Right lobe of liver (tissue), 6 donors: Measurements from ENCODE around the gene RSU1. TPM values are rescaled to one million over a fixed set of nuclear protein-coding genes. Genes with fewer than 3 reads are reported as not detected.

Experiments
- ATAC-seq, 4 donors: fragments of 200-7000 bp; cut with Tn5 transposase; one replicate each; pipeline ENCODE4 v1.9.1; 2020; ENCODE audit warnings: mild to moderate bottlenecking in 4 of 4, moderate library complexity in 4 of 4
- DNase-seq, 3 donors: peaks; one replicate each; pipeline ENCODE4 v3.0.0-alpha.2; 2020
- H3K27ac ChIP-seq, 3 donors: fragments of 200-600 bp; one replicate each; pipeline ENCODE4 v1.8.0; 2022
- H3K27me3 ChIP-seq, 2 donors: fragments of 200-600 bp; one replicate each; pipeline ENCODE4 v1.8.0; 2022
- H3K36me3 ChIP-seq, 4 donors: fragments of 200-600 bp; sonication (generic) in 1 of 4; one replicate each; pipeline versions ENCODE4 v1.5.1 to v1.8.0; 2017 to 2022; ENCODE audit warnings: control low read depth in 1 of 4
- H3K4me1 ChIP-seq, 4 donors: fragments of 200-600 bp; sonication (generic) in 1 of 4; one replicate each; pipeline versions ENCODE4 v1.5.1 to v1.8.0; 2017 to 2022; ENCODE audit warnings: control low read depth in 1 of 4
- H3K4me3 ChIP-seq, 3 donors: fragments of 200-600 bp; one replicate each; pipeline ENCODE4 v1.8.0; 2022
- H3K9me3 ChIP-seq, 4 donors: fragments of 200-600 bp; sonication (generic) in 1 of 4; one replicate each; pipeline versions ENCODE4 v1.5.1 to v1.8.0; 2017 to 2022; ENCODE audit warnings: control low read depth in 1 of 4
- CTCF ChIP-seq, 4 donors: fragments of 200-600 bp in 3 of 4; fragments of 450-650 bp in 1 of 4; IDR thresholded peaks; one replicate each; pipeline versions ENCODE4 v1.5.1 to v1.8.0; 2016 to 2022; ENCODE audit warnings: antibody characterized with exemption in 4 of 4, mild to moderate bottlenecking in 2 of 4
- POLR2A ChIP-seq: fragments of 450-650 bp; IDR thresholded peaks from one replicate; pipeline ENCODE4 v1.6.1; 2017; ENCODE audit warnings: antibody characterized with exemption, mild to moderate bottlenecking
- WGBS: methylation state at CpG from one replicate; pipeline ENCODE4 v1.1.6; 2018; ENCODE audit warnings: low coverage, low lambda C conversion rate; ENCODE audit not compliant: insufficient coverage; ENCODE audit errors: missing lambda C conversion rate; 5-methylcytosine and 5-hydroxymethylcytosine counted together
- intact Hi-C, 2 donors: fragments of 100-400 bp; cut with DNase I; formaldehyde crosslinking; loops; one replicate each; pipeline versions ENCODE4 v1.11.2 to v1.14.1; 2022
- total RNA-seq, 6 experiments: library from RNA; depleted of rRNA in 2 of 6; stranded (reverse); fragments of >200 nt in 2 of 6; fragmentation: NEBNext Ultra II Directional in 3 of 6; extraction: Animal tissue kit (Norgen Biotek cat#: 25700) in 3 of 6; gene quantifications; one replicate each; pipeline versions ENCODE4 v1.1.0 to v1.2.4, GENCODE V29; 2016 to 2023
- donor health status: DM: no; HTN: yes; CAD: no.
- donor health status: DM: no; HTN: no; CAD: no.
- donor health status: DM: no; HTN: no; CAD: no.
- donor health status: DM: no; HTN: yes; CAD: no.
- donor health status: DM: no; HTN: yes; CAD: no.

The RSU1 gene
- total RNA-seq, 6 experiments from 2014 or later: 24.1 to 44.5 (median 28.4) TPM

GRCh38 chr10:16780338-16780880, 36.8 kb downstream of the RSU1 start:
- Histone ChIP-seq H3K4me1 (no peaks in the 10 kb centered on the region), H3K36me3 (no peaks in the 10 kb centered on the region), H3K27me3 (no peaks in the 10 kb centered on the region), H3K9me3 (no peaks in the 10 kb centered on the region), H3K27ac (no peak overlapping the region), H3K4me3 (no peak overlapping the region)
- intact Hi-C loops: no loop called here
- WGBS: 92% methylated on average over 5 of the region's 7 CpGs
- ATAC-seq: no peak
- no peak for TF ChIP-seq CTCF (IDR thresholded peaks at IDR 0.05)
- TF ChIP-seq POLR2A: no peak
- no peak for DNase-seq

GRCh38 chr10:16779384-16779915, 37.8 kb downstream of the RSU1 start:
- Histone ChIP-seq H3K36me3 (no peaks in the 10 kb centered on the region), H3K4me3 (no peak overlapping the region), H3K27ac (no peak overlapping the region), H3K9me3 (no peaks in the 10 kb centered on the region), H3K27me3 (no peaks in the 10 kb centered on the region), H3K4me1 (no peaks in the 10 kb centered on the region)
- 43% methylated on average over 6 of the region's 6 CpGs for WGBS
- intact Hi-C loops: no loop called here
- DNase-seq: no peak
- no peak for TF ChIP-seq CTCF (IDR thresholded peaks at IDR 0.05)
- TF ChIP-seq POLR2A: no peak
- ATAC-seq: no peak

GRCh38 chr10:16777473-16778370, 39.5 kb downstream of the RSU1 start:
- Histone ChIP-seq H3K4me1 (no peaks in the 10 kb centered on the region), H3K27ac (peak overlapping the region in 1 of 3 donors; percentile 3), H3K27me3 (no peaks in the 10 kb centered on the region), H3K36me3 (no peaks in the 10 kb centered on the region), H3K9me3 (no peaks in the 10 kb centered on the region), H3K4me3 (no peak overlapping the region)
- TF ChIP-seq POLR2A (no peak), CTCF (IDR thresholded peaks at IDR 0.05) (peak; percentile 75 to 86 (median 79))
- intact Hi-C loops: no loop called here
- 28% methylated on average over 7 of the region's 7 CpGs for WGBS
- ATAC-seq (peak; percentile 79 to 97 (median 88)), DNase-seq (peak in 2 of 3 donors; percentile 33 to 49)

GRCh38 chr10:16776896-16777295, 40.3 kb downstream of the RSU1 start:
- Histone ChIP-seq H3K27ac (no peak overlapping the region), H3K36me3 (no peaks in the 10 kb centered on the region), H3K4me1 (no peaks in the 10 kb centered on the region), H3K27me3 (no peaks in the 10 kb centered on the region), H3K9me3 (no peaks in the 10 kb centered on the region), H3K4me3 (no peak overlapping the region)
- 45% methylated on average over 3 of the region's 3 CpGs for WGBS
- intact Hi-C loops: no loop called here
- ATAC-seq (no peak), DNase-seq (no peak)
- TF ChIP-seq POLR2A: no peak
- no peak for TF ChIP-seq CTCF (IDR thresholded peaks at IDR 0.05)
